Stimulated activated CD8-positive, alpha-beta memory T cell treated with anti-CD3 and anti-CD28 coated beads, Interleukin-4, amount 100 ng/mL, for 24 hours (primary cell): ENCODE results near the gene PNMA1.

Experiments
- DNase-seq: peaks from one replicate; pipeline ENCODE4 v3.0.0-alpha.2; 2020; ENCODE audit warnings: low read depth

Gene PNMA1

GRCh38 chr14:73663548-73664212, 50.5 kb downstream of the PNMA1 start:
- no peak for DNase-seq

- DNase-seq = no peak
Observed at GRCh38 chr14:73662487-73662943, 51.7 kb downstream of the PNMA1 start.

- DNase-seq = no peak
Observed at GRCh38 chr14:73661872-73662271, 52.3 kb downstream of the PNMA1 start.
